Measurements from ENCODE around the gene MSTO1. TPM values are rescaled to one million over a fixed set of nuclear protein-coding genes. Genes with fewer than 3 reads are reported as not detected.

The MSTO1 gene
- total RNA-seq (2021): 44.6 to 61.7 TPM (median 46.3 TPM) in 3 replicates
- Bru-seq, nascent RNA: percentile 84 among the genes with signal in this experiment
- long read RNA-seq, experiment 1, transcript MSTO1-201 (14 exons, 2,431 nt): major isoform, 51 of 133 reads
- long read RNA-seq, experiment 1, partial matches to known transcripts: 9 of 133 reads
- long read RNA-seq, experiment 1, other reads (novel, unspliced or antisense): 72 of 133 reads
- long read RNA-seq, experiment 2, partial matches to known transcripts: 5 of 21 reads
- long read RNA-seq, experiment 2, other reads (novel, unspliced or antisense): 9 of 21 reads
- long read RNA-seq, experiment 3, transcript MSTO1-201 (14 exons, 2,431 nt): major isoform, 33 of 63 reads
- long read RNA-seq, experiment 3, partial matches to known transcripts: 2 of 63 reads
- long read RNA-seq, experiment 3, other reads (novel, unspliced or antisense): 28 of 63 reads

DNA sequence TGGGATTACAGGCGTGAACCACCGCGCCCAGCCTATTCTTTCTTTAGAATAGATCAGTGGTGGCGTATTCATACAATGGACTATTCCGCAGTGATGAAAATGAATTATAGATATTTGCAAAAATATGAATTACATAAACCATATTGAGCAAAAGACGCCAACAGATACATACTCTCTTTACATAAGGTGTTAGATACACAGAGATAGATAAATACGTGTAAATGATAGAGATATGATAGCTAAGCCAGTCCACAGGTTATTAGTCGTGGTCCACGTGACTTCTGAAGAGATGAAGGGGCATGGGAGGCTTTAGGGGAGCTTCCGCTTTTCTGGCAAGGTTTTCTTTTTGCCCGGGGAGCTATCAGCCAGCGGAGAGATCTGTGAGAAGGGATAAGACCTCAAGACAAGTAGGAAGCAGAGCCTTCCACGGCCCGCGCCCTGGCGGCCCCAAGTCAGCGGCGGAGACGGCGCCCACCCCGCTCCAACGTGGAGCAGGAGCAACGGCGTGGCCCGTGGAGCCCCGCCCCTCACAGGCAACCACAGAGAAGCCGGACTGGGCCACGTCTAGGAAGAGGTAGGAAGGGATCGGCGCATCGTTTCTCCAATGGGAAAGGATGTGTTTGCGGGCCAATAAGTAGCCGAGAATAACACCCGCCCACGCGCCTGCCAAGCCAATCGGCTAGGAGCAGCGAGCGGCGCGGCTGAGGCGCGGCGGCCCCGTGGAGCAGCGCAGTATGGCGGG is at the start of gene MSTO1:
TSS of gene MSTO1 (plus strand) at position 704 of the 742 bp plus-strand sequence. CDS start at position 735, 31 bp downstream.
- no peaks in the 10 kb centered on the region for H3K27me3 Mint-ChIP-seq (ENCODE audit: low read depth)
- peaks cover 4% of the 10 kb centered on the region; the same call in 1 of the 2 replicates for H3K4me1 Mint-ChIP-seq
- CTCF ChIA-PET: interaction anchor here (0.5 to 0.6 kb wide), 2 partner anchors 10 to 168 kb away, joined by 4 to 5 read pairs; no protein-coding TSS in a partner anchor
- peaks cover 17% of the 10 kb centered on the region for H3K36me3 Mint-ChIP-seq
- DNase-seq (ENCODE audit: low spot score): peak; percentile 93
- peak within 1 kb of the TSS; percentile 86 for H3K27ac Mint-ChIP-seq
- H3K9me3 Mint-ChIP-seq: no peaks in the 10 kb centered on the region
- peak within 1 kb of the TSS; percentile 86 for H3K4me3 Mint-ChIP-seq
- peak; percentile 98 for ATAC-seq
- POLR2A ChIA-PET: no interaction called here
- TF ChIP-seq, protein P1, sequence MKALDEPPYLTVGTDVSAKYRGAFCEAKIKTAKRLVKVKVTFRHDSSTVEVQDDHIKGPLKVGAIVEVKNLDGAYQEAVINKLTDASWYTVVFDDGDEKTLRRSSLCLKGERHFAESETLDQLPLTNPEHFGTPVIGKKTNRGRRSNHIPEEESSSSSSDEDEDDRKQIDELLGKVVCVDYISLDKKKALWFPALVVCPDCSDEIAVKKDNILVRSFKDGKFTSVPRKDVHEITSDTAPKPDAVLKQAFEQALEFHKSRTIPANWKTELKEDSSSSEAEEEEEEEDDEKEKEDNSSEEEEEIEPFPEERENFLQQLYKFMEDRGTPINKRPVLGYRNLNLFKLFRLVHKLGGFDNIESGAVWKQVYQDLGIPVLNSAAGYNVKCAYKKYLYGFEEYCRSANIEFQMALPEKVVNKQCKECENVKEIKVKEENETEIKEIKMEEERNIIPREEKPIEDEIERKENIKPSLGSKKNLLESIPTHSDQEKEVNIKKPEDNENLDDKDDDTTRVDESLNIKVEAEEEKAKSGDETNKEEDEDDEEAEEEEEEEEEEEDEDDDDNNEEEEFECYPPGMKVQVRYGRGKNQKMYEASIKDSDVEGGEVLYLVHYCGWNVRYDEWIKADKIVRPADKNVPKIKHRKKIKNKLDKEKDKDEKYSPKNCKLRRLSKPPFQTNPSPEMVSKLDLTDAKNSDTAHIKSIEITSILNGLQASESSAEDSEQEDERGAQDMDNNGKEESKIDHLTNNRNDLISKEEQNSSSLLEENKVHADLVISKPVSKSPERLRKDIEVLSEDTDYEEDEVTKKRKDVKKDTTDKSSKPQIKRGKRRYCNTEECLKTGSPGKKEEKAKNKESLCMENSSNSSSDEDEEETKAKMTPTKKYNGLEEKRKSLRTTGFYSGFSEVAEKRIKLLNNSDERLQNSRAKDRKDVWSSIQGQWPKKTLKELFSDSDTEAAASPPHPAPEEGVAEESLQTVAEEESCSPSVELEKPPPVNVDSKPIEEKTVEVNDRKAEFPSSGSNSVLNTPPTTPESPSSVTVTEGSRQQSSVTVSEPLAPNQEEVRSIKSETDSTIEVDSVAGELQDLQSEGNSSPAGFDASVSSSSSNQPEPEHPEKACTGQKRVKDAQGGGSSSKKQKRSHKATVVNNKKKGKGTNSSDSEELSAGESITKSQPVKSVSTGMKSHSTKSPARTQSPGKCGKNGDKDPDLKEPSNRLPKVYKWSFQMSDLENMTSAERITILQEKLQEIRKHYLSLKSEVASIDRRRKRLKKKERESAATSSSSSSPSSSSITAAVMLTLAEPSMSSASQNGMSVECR (CRISPR knock-in tag; IDR thresholded peaks at IDR 0.05; ENCODE audit: borderline replicate concordance): 0 out of 2 replicates have a peak, but pooled peaks have one; percentile 17
- no peak; the same call in 1 of the 2 replicates for TF ChIP-seq GABPB1 (CRISPR knock-in tag; IDR thresholded peaks at IDR 0.05)
- peak; percentile 68 for TF ChIP-seq FOXK1 (CRISPR knock-in tag; IDR thresholded peaks at IDR 0.05)
- TF ChIP-seq, protein P2, sequence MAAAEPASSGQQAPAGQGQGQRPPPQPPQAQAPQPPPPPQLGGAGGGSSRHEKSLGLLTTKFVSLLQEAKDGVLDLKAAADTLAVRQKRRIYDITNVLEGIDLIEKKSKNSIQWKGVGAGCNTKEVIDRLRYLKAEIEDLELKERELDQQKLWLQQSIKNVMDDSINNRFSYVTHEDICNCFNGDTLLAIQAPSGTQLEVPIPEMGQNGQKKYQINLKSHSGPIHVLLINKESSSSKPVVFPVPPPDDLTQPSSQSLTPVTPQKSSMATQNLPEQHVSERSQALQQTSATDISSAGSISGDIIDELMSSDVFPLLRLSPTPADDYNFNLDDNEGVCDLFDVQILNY (CRISPR knock-in tag; IDR thresholded peaks at IDR 0.05): no peak
- peak; percentile 82 for TF ChIP-seq USF1 (CRISPR knock-in tag; IDR thresholded peaks at IDR 0.05)
- TF ChIP-seq STAT6 (CRISPR knock-in tag; conservative IDR thresholded peaks at IDR 0.05; ENCODE audit: low read depth): no peak
- no peak for TF ChIP-seq ZNF416 (CRISPR knock-in tag; IDR thresholded peaks at IDR 0.05)
- peak; percentile 94 for TF ChIP-seq MAX (CRISPR knock-in tag; IDR thresholded peaks at IDR 0.05)
- TF ChIP-seq MXD4 (CRISPR knock-in tag; IDR thresholded peaks at IDR 0.05; ENCODE audit: borderline replicate concordance): no peak
- TF ChIP-seq, protein P3, sequence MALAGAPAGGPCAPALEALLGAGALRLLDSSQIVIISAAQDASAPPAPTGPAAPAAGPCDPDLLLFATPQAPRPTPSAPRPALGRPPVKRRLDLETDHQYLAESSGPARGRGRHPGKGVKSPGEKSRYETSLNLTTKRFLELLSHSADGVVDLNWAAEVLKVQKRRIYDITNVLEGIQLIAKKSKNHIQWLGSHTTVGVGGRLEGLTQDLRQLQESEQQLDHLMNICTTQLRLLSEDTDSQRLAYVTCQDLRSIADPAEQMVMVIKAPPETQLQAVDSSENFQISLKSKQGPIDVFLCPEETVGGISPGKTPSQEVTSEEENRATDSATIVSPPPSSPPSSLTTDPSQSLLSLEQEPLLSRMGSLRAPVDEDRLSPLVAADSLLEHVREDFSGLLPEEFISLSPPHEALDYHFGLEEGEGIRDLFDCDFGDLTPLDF (CRISPR knock-in tag; IDR thresholded peaks at IDR 0.05): no peak
- peak; percentile 68 for TF ChIP-seq SP1 (CRISPR knock-in tag; conservative IDR thresholded peaks at IDR 0.05)
- TF ChIP-seq NR1H2 (CRISPR knock-in tag; IDR thresholded peaks at IDR 0.05): no peak
- TF ChIP-seq, protein P4, sequence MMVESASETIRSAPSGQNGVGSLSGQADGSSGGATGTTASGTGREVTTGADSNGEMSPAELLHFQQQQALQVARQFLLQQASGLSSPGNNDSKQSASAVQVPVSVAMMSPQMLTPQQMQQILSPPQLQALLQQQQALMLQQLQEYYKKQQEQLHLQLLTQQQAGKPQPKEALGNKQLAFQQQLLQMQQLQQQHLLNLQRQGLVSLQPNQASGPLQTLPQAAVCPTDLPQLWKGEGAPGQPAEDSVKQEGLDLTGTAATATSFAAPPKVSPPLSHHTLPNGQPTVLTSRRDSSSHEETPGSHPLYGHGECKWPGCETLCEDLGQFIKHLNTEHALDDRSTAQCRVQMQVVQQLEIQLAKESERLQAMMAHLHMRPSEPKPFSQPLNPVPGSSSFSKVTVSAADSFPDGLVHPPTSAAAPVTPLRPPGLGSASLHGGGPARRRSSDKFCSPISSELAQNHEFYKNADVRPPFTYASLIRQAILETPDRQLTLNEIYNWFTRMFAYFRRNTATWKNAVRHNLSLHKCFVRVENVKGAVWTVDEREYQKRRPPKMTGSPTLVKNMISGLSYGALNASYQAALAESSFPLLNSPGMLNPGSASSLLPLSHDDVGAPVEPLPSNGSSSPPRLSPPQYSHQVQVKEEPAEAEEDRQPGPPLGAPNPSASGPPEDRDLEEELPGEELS (CRISPR knock-in tag; IDR thresholded peaks at IDR 0.05): 0 out of 2 replicates have a peak, but pooled peaks have one; percentile 63
- TF ChIP-seq ZNF425 (CRISPR knock-in tag; conservative IDR thresholded peaks at IDR 0.05): no peak
- no peak for TF ChIP-seq MLX (CRISPR knock-in tag; IDR thresholded peaks at IDR 0.05)
- no peak for TF ChIP-seq NR2C2 (CRISPR knock-in tag; IDR thresholded peaks at IDR 0.05)
- peak; percentile 75 for TF ChIP-seq NFYB (CRISPR knock-in tag; conservative IDR thresholded peaks at IDR 0.05; ENCODE audit: low read depth)
- TF ChIP-seq ETV6 (CRISPR knock-in tag; IDR thresholded peaks at IDR 0.05): peak; percentile 24; the same call in 1 of the 2 replicates
- no peak for TF ChIP-seq MYBL2 (CRISPR knock-in tag; IDR thresholded peaks at IDR 0.05)

All from WTC11 (cell line).